Chondrocyte (in vitro differentiated cells): ENCODE measurements around the gene DHCR7. TPM values are rescaled to one million over a fixed set of nuclear protein-coding genes. Genes with fewer than 3 reads are reported as not detected.

Experiments
- DNase-seq: peaks from one replicate; pipeline ENCODE4 v3.0.0; 2021; ENCODE audit warnings: mixed read lengths, low spot score
- H3K27ac Mint-ChIP-seq: one replicate; pipeline ENCODE4 v1.8.0; 2021; ENCODE audit warnings: mild to moderate bottlenecking, moderate library complexity, mixed read lengths; ENCODE audit not compliant: unreplicated experiment
- H3K27me3 Mint-ChIP-seq: 2 replicates; pipeline ENCODE4 v1.8.0; 2021; ENCODE audit warnings: low read depth, mixed read lengths
- H3K36me3 Mint-ChIP-seq: 2 replicates; pipeline ENCODE4 v1.8.0; 2021; ENCODE audit warnings: low read depth, mixed read lengths
- H3K4me1 Mint-ChIP-seq: 2 replicates; pipeline ENCODE4 v1.8.0; 2021; ENCODE audit warnings: low read depth, mild to moderate bottlenecking, mixed read lengths
- H3K4me3 Mint-ChIP-seq: one replicate; pipeline ENCODE4 v1.8.0; 2021; ENCODE audit warnings: mild to moderate bottlenecking, moderate library complexity, mixed read lengths; ENCODE audit not compliant: unreplicated experiment
- H3K9me3 Mint-ChIP-seq: 2 replicates; pipeline ENCODE4 v1.8.0; 2021; ENCODE audit warnings: low read depth, mixed read lengths
- total RNA-seq: library from RNA; stranded (reverse); gene quantifications from 3 replicates; pipeline ENCODE4 v1.2.1, GENCODE V29; 2021
- TF ChIP-seq, protein P1 (sequence below): fragments of 200-600 bp; sonication (generic); IDR thresholded peaks from 2 replicates; pipeline ENCODE4 v1.5.0; 2021; ENCODE audit warnings: antibody characterized with exemption, mild to moderate bottlenecking, moderate library complexity

The DHCR7 gene
- total RNA-seq, 1 donor from 2014 or later = 57.5 TPM

DNA sequence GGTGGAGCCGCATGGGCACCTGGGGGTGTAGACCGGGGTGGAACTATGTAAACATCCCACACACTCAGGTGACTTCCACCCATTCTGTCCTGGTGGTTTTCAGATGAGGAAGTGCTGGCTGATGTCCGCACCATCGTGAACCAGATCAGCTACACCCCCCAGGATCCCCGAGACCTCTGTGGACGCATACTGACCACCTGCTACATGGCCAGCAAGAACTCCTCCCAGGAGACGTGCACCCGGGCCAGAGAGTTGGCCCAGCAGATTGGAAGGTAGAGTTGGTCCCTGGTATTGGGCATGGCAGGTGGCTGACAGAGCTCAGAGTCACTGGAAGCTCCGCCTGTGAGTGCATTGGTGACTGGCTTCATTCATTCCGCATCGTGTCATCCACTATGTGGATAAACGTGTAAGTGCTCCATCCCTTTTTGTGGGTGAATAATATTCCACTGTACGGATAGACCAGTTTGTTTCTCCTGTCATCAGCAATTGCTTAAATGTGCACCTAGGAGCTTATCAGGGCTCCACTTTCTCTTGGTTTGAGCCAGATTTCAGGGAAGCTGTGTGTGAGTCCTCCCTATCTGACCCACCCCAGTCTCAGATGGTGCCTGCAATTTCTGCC is 34.7 kb upstream of the DHCR7 start:
- peak; percentile 73 for DNase-seq
- H3K27me3 Mint-ChIP-seq = no peaks in the 10 kb centered on the region
- no peak overlapping the region for H3K27ac Mint-ChIP-seq
- H3K4me3 Mint-ChIP-seq = no peak overlapping the region
- H3K9me3 Mint-ChIP-seq = no peaks in the 10 kb centered on the region
- H3K4me1 Mint-ChIP-seq = peaks cover 4% of the 10 kb centered on the region
- TF ChIP-seq, protein P1, sequence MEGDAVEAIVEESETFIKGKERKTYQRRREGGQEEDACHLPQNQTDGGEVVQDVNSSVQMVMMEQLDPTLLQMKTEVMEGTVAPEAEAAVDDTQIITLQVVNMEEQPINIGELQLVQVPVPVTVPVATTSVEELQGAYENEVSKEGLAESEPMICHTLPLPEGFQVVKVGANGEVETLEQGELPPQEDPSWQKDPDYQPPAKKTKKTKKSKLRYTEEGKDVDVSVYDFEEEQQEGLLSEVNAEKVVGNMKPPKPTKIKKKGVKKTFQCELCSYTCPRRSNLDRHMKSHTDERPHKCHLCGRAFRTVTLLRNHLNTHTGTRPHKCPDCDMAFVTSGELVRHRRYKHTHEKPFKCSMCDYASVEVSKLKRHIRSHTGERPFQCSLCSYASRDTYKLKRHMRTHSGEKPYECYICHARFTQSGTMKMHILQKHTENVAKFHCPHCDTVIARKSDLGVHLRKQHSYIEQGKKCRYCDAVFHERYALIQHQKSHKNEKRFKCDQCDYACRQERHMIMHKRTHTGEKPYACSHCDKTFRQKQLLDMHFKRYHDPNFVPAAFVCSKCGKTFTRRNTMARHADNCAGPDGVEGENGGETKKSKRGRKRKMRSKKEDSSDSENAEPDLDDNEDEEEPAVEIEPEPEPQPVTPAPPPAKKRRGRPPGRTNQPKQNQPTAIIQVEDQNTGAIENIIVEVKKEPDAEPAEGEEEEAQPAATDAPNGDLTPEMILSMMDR = no peak
- H3K36me3 Mint-ChIP-seq = peaks cover 53% of the 10 kb centered on the region

GRCh38 chr11:71482216-71482615 is 34.0 kb upstream of the DHCR7 start:
- DNase-seq = peak; percentile 81
- H3K9me3 Mint-ChIP-seq = no peaks in the 10 kb centered on the region
- TF ChIP-seq, protein P1 = no peak
- peaks cover 2% of the 10 kb centered on the region for H3K4me1 Mint-ChIP-seq
- no peak overlapping the region for H3K27ac Mint-ChIP-seq
- peaks cover 55% of the 10 kb centered on the region for H3K36me3 Mint-ChIP-seq
- H3K4me3 Mint-ChIP-seq = no peak overlapping the region
- no peaks in the 10 kb centered on the region for H3K27me3 Mint-ChIP-seq

DNA sequence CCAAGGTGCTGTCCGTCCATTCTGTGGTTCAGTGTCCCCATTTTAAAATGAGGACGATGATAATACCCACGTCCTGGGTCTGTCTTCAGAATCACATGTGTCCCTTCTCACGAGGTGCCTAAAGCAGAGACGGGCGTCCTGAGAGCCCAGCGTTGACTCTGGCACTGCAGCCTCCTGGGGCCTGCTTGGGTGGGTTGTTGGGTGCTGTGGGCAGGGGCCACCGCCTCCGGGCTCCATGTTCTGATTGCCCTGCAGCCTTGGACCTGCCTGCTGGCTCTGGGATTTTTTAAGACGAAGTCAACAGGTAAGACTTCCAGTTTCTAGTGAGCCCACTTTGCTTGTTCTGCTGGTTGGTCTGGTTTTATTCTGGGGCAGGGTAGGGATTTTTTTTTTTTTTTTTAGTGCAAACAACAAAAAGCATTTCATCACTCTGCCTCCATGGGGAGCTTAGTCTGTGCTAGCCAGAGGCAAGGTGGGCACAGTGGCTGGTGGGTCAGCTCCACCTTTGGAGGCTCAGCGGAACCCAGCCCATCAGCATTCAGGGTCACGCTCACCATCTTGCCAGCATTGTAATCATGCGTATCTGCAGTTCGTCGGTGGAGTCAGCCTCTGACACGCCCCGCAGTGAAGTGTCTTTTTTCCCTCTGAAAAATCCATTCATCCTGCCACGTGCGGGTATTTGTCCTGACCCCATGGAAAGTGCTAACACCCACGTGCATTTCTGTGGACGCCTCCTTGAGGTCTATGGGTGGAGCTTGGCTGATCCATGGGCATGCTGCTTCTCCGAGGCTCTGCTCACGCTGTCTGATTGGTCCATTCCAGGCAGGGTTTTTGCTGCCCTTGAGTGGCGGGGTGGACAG is 33.1 kb upstream of the DHCR7 start:
- Mint-ChIP-seq H3K4me3 (no peak overlapping the region), H3K27me3 (no peaks in the 10 kb centered on the region), H3K9me3 (no peaks in the 10 kb centered on the region), H3K4me1 (no peaks in the 10 kb centered on the region), H3K27ac (no peak overlapping the region), H3K36me3 (peaks cover 55% of the 10 kb centered on the region)
- TF ChIP-seq, protein P1 = no peak
- DNase-seq = peak; percentile 69

DNA sequence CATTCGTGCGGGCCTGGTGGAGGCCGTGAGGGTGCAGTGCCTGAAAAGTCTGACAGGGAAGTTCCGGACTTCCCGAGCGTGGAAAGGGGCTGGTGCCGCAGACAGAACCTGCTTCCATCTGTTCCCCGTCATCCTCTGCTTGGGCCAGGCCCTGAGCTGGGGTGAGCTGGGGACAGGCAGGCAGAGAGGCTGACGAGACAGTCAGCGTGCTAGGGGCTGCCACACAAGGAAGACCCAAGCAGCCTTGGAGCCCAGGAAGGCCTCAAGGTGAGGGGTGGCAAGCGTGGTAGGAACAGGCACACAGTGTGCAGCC is 30.3 kb upstream of the DHCR7 start:
- Mint-ChIP-seq H3K27ac (no peak overlapping the region), H3K36me3 (peaks cover 34% of the 10 kb centered on the region), H3K4me1 (no peaks in the 10 kb centered on the region), H3K27me3 (no peaks in the 10 kb centered on the region), H3K4me3 (no peak overlapping the region), H3K9me3 (no peaks in the 10 kb centered on the region)
- TF ChIP-seq, protein P1 = no peak
- DNase-seq = no peak

DNA sequence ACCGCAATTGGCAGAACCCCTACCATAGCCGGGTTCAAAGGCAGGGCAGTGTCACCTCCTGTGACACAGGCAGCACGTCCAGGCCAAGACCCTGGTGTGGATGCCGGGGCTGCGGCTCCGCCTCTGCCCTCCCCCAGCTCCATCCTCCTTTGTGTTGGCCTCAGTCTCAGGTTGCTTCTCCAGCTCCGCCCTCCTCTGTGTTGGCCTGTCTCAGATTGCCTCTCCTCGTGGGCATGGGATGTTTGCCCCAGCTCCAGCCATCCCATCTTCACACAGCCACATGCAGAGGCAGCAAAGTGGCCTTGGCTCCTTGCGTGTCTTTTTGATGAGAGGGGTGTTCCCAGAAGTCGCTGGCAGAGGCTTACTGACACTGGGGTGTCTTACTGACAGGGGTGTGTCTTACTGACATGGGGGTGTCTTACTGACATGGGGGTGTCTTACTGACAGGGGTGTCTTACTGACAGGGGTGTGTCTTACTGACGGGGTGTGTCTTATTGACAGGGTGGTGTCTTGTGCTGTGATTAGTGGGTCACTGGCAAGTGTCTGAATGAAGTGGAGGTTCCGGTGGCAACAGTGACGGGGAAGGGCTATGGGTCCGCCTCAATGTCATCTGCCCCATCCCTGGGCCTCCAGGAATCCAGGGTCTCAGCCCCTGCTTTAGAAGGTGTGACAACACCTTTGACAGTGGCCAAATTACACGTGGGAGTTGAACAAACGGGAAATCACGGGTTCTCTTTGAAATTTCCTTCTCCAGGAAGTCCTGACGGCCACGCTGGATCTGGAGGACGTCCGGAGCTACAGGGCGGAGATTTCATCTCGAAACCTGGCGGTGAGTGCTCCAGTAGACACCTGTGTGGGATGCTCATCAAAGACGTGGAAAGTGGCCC is 29.7 kb upstream of the DHCR7 start:
- H3K9me3 Mint-ChIP-seq = no peaks in the 10 kb centered on the region
- no peak overlapping the region for H3K27ac Mint-ChIP-seq
- DNase-seq = peak; percentile 47
- no peaks in the 10 kb centered on the region for H3K4me1 Mint-ChIP-seq
- no peak overlapping the region for H3K4me3 Mint-ChIP-seq
- TF ChIP-seq, protein P1 = no peak
- H3K36me3 Mint-ChIP-seq = peaks cover 33% of the 10 kb centered on the region
- H3K27me3 Mint-ChIP-seq = no peaks in the 10 kb centered on the region
